GM19238 (cell line): Measurements from ENCODE around the gene VCP.
"Not testable (repeated sequence)": the region's sequence is repeated elsewhere in the genome, so short reads cannot be mapped to it uniquely, and the experiment has no call there.

Source experiments
- DNase-seq: peaks from one replicate; pipeline ENCODE4 v3.0.0; 2011; ENCODE audit warnings: low spot score; ENCODE audit not compliant: insufficient read length

Gene VCP

DNA sequence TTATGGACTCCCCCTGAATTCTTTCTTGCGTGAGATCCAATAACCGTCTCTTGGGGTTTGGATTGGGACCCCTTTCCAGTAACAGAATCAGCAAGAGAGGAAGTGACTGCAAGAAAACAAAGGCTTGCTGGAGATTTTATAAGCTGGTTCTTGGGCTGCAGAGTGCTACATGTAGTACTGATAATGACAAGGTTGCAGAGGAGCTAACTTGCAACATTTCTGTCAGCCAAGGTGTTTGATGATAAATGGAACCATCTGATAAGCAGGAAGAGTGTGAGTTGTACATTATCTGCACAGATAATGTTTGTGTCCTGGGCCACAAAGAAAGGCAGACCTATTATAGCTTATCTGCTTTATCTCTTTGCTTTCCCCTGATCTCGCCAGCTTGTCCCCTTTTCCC lies 45.8 kb downstream of the VCP start:
- DNase-seq: no peak

DNA sequence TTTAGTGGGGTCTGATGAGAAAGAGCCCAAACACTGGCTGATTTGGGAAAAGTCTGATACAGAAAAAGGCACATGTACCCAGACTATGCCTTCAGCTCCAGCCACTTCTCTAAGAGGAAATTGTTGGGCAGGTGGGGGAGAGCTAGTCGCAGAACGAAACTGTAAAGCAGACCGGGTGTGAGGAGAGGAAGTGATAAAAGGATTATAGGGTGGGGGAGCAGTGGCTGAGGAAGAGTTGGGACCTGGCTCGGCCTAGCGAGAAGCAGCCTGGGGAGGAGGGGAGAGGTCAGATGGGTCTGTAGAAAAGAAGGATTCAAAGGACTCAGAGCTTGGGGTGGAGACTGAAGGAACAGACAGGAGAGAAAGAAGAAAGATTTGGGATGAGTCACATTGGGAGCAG lies 49.0 kb downstream of the VCP start:
- DNase-seq: not testable (repeated sequence)

DNA sequence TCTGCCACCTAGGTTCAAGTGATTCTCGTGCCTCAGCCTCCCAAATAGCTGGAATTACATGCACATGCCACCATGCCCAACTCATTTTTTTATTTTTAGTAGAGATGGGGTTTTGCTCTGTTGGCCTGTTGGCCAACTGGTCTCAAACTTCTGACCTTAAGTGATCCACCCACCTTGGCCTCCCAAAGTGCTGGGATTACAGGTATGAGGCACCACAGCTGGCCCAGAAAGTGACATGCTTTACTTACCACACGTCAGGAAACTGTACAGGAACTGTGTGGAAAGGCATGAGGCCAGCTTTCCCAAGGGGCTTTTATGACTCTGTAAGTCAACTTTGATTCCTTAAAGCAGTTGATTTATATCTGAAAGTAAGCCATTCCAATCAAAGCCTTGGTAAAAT lies 57.9 kb downstream of the VCP start:
- DNase-seq: no peak

DNA sequence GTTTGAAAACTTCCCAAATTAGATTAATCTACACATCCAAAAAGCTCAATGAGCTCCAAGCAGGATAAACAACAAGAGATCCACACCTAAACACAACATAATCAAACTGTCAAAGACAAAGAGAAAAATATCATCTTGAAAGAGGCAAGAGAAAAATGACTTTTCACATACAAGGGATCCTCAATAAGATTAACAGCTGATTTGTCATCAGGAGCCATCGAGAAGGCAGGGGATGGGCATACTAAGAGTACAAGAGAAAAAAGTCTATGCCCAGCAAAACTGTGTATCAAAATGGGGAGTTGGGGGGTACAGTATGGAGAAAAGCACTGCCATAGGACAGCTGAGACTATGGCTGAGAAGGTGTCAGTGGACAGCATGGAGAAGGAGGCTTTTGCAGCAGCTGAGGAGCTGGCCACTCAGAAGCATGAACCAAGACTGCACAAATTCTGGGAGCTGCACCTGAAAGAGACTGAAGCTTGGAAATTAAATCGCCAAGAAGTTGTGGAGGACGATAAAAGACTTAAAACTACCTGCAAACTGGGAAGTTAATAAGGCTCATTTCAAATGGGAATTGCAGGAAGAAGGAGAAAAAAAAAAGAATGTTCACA lies 62.0 kb downstream of the VCP start:
- no peak for DNase-seq
